Progenitor cell of endocrine pancreas (in vitro differentiated cells): Measurements from ENCODE around the gene PRPF6. TPM values are rescaled to one million over a fixed set of nuclear protein-coding genes. Genes with fewer than 3 reads are reported as not detected.

ENCODE experiments used
- DNase-seq: peaks from one replicate; pipeline ENCODE4 v3.0.0; 2021; ENCODE audit warnings: low spot score; ENCODE audit not compliant: unreplicated experiment
- H3K27ac Mint-ChIP-seq: 2 replicates; pipeline ENCODE4 v1.8.0; 2021; ENCODE audit warnings: mild to moderate bottlenecking, moderate library complexity, mixed read lengths
- H3K27me3 Mint-ChIP-seq: 2 replicates; pipeline ENCODE4 v1.8.0; 2021; ENCODE audit warnings: mixed read lengths
- H3K36me3 Mint-ChIP-seq: 2 replicates; pipeline ENCODE4 v1.8.0; 2022; ENCODE audit warnings: mixed read lengths; ENCODE audit not compliant: insufficient read depth
- H3K4me1 Mint-ChIP-seq: 2 replicates; pipeline ENCODE4 v1.8.0; 2021; ENCODE audit warnings: low read depth, mixed read lengths
- H3K4me3 Mint-ChIP-seq: 2 replicates; pipeline ENCODE4 v1.8.0; 2021; ENCODE audit warnings: low read depth, mild to moderate bottlenecking, moderate library complexity, mixed read lengths
- H3K9me3 Mint-ChIP-seq: 2 replicates; pipeline ENCODE4 v1.8.0; 2021; ENCODE audit warnings: low read depth, mixed read lengths
- CTCF ChIP-seq: fragments of 200-600 bp; sonication (generic); IDR thresholded peaks from one replicate; pipeline ENCODE4 v1.5.0; 2021; ENCODE audit warnings: antibody characterized with exemption, mild to moderate bottlenecking; ENCODE audit not compliant: unreplicated experiment
- total RNA-seq: library from RNA; stranded (reverse); gene quantifications from 2 replicates; pipeline ENCODE4 v1.2.1, GENCODE V29; 2021

The PRPF6 gene
- total RNA-seq, 1 donor from 2014 or later, result 76.4 TPM

GRCh38 chr20:64065974-64066343 lies 85.0 kb downstream of the PRPF6 start:
- Mint-ChIP-seq H3K36me3 (no peaks in the 10 kb centered on the region), H3K4me1 (peaks cover 15% of the 10 kb centered on the region), H3K4me3 (no peak overlapping the region), H3K27me3 (no peaks in the 10 kb centered on the region), H3K27ac (no peak overlapping the region), H3K9me3 (no peaks in the 10 kb centered on the region)
- no peak for DNase-seq
- TF ChIP-seq CTCF, result no peak

GRCh38 chr20:64067005-64067632 lies 86.2 kb downstream of the PRPF6 start:
- H3K27ac Mint-ChIP-seq, result no peak overlapping the region
- no peaks in the 10 kb centered on the region for H3K27me3 Mint-ChIP-seq
- H3K4me3 Mint-ChIP-seq, result no peak overlapping the region
- no peak for TF ChIP-seq CTCF
- no peaks in the 10 kb centered on the region for H3K9me3 Mint-ChIP-seq
- DNase-seq, result no peak
- H3K36me3 Mint-ChIP-seq, result no peaks in the 10 kb centered on the region
- H3K4me1 Mint-ChIP-seq, result peaks cover 13% of the 10 kb centered on the region

GRCh38 chr20:64067733-64068307 lies 86.9 kb downstream of the PRPF6 start:
- no peak for DNase-seq
- TF ChIP-seq CTCF, result no peak
- Mint-ChIP-seq H3K36me3 (no peaks in the 10 kb centered on the region), H3K27ac (no peak overlapping the region), H3K4me3 (no peak overlapping the region), H3K4me1 (peaks cover 9% of the 10 kb centered on the region), H3K9me3 (no peaks in the 10 kb centered on the region), H3K27me3 (no peaks in the 10 kb centered on the region)

DNA sequence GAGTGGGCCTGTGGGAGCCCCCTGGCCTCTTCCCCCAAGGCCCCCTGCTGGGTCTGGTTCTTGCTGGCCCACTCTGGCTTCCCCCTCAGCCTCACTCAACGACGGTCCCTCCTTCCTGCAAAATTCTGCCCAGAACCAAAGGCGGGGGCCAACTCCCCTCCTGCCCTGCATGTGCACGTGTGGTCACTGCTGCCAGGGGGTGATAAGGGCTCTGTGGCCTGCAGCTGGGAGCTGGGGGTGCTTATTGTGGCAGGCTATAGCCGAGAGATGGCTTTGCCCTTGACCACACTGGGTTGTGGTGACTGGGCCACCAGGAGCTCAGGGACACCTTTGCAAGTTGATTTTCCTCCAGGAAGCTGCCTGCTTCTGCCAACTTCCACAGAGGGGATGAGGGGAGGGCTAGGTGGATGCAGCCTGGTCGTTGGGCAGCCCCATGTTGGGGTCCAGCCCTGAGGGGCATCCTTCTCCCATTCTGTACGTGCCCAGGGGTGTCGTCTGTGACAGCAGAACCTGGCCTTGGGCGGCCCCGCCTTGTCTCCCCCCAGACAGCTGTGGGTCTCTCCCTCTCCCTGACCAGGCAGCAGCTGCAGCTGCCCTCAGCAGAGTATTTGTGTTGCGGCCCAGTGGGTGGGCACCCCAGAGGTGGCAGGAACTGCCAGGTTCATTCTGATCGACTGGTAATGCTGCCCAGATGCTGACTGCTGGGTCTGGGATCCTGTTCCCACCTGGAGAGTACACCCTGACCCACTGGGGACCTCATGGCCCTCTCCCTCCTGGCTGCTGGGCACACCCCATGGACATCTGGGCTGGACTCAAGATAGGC lies 87.7 kb downstream of the PRPF6 start:
- no peak for DNase-seq
- Mint-ChIP-seq H3K4me3 (no peak overlapping the region), H3K9me3 (no peaks in the 10 kb centered on the region), H3K27me3 (no peaks in the 10 kb centered on the region), H3K4me1 (peaks cover 9% of the 10 kb centered on the region), H3K36me3 (no peaks in the 10 kb centered on the region), H3K27ac (no peak overlapping the region)
- TF ChIP-seq CTCF, result no peak

- Mint-ChIP-seq H3K4me1 (peaks cover 3% of the 10 kb centered on the region), H3K4me3 (no peak overlapping the region), H3K27ac (no peak overlapping the region), H3K27me3 (no peaks in the 10 kb centered on the region), H3K9me3 (no peaks in the 10 kb centered on the region), H3K36me3 (no peaks in the 10 kb centered on the region)
- no peak for TF ChIP-seq CTCF
- DNase-seq, result no peak
These were observed 88.3 kb downstream of the PRPF6 start for GRCh38 chr20:64069209-64069613.
